AG10803 (cell line): Measurements from ENCODE around the gene KRTAP10-8.
"Not testable (repeated sequence)": the region's sequence is repeated elsewhere in the genome, so short reads cannot be mapped to it uniquely, and the experiment has no call there.

Experiments used
- DNase-seq: peaks from one replicate; pipeline ENCODE4 v3.0.0; 2010; ENCODE audit warnings: low read depth
- H3K4me3 ChIP-seq: 2 replicates; pipeline ENCODE4 v1.5.1; 2011; ENCODE audit warnings: mild to moderate bottlenecking, low read length, control low read depth
- TF ChIP-seq, protein P1 (sequence below): conservative IDR thresholded peaks from 2 replicates; pipeline ENCODE4 v1.5.1; 2011; ENCODE audit warnings: mild to moderate bottlenecking, low read length, control low read depth, inconsistent platforms

Gene KRTAP10-8

DNA sequence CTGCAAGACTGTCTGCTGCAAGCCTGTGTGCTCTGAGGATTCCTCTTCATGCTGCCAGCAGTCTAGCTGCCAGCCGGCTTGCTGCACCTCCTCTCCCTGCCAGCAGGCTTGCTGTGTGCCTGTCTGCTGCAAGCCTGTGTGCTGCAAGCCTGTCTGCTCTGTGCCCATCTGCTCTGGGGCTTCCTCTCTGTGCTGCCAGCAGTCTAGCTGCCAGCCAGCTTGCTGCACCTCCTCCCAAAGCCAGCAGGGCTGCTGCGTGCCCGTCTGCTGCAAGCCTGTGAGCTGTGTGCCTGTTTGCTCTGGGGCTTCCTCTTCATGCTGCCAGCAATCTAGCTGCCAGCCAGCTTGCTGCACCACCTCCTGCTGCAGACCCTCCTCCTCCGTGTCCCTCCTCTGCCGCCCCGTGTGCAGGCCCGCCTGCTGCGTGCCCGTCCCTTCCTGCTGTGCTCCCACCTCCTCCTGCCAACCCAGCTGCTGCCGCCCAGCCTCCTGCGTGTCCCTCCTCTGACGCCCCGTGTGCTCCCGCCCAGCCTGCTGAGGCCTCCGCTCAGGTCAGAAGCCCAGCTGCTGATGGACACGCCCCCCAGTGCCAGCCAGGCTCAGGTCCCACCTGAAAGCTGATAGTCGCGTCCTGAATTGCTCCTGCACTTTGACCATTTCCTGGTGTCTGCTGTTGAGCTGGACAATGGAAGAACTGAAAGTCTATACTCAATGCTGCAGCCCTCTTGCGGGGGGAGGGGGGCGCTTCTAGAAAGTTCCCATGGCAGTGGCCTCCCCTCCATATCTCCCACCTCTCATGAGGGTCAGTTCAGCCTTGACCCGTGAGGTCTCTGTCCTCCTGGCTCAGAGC, 37.2 kb upstream of the KRTAP10-8 start:
- no peak overlapping the region for H3K4me3 ChIP-seq
- TF ChIP-seq, protein P1, sequence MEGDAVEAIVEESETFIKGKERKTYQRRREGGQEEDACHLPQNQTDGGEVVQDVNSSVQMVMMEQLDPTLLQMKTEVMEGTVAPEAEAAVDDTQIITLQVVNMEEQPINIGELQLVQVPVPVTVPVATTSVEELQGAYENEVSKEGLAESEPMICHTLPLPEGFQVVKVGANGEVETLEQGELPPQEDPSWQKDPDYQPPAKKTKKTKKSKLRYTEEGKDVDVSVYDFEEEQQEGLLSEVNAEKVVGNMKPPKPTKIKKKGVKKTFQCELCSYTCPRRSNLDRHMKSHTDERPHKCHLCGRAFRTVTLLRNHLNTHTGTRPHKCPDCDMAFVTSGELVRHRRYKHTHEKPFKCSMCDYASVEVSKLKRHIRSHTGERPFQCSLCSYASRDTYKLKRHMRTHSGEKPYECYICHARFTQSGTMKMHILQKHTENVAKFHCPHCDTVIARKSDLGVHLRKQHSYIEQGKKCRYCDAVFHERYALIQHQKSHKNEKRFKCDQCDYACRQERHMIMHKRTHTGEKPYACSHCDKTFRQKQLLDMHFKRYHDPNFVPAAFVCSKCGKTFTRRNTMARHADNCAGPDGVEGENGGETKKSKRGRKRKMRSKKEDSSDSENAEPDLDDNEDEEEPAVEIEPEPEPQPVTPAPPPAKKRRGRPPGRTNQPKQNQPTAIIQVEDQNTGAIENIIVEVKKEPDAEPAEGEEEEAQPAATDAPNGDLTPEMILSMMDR, result no peak
- DNase-seq, result no peak

DNA sequence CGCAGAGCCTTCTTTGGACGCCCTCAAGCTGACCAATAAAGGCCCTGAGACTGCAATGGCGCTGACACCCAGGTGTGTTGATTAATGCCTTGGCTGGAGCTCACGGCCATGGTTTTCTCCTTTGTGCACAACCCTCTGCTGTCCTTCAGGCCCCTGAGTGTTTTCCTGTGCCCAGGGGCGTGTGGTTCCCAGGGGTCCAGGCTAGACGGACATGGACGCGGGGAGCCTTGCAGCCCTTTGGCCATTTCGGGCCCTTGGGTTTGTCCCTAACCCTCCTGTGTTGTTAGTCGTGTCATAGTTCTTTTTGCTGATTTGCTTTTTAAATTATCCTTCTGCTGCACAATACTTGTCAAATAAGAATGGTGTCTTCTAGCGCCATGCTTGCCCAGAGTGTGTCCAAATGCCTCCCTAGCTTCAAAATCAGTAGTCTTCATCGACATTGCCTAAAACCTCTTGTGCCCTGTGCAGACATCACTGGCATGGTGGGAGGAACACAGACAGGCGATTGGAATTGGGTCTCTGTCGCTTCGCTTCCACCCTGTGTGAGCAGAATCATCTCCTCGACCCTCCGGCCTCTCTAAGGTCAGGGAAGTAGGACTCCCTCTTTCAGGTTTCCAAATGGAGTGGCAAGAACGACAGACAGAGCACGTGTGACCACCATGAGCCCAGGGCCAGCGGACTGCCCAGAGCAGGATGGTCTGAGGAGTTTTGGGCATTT, 36.4 kb upstream of the KRTAP10-8 start:
- no peak for DNase-seq
- no peak overlapping the region for H3K4me3 ChIP-seq
- TF ChIP-seq, protein P1, result no peak

DNA sequence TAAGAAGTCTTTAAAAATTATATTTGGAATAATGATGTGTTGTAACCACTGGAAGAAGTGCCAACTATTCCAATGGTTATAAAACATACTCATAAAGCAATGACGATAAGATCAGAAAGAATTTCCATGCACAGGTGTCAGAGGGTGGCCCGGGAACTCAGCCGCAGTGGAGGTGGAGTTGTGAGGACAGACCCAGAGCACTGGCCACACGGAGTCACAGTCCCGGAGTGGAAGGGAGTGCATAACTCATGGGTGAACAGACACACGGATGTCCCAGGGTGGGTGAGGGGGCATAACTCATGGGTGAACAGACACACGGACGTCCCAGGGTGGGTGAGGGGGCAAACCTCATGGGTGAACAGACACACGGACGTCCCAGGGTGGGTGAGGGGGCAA, 35.9 kb upstream of the KRTAP10-8 start:
- no peak for DNase-seq
- TF ChIP-seq, protein P1, result no peak

DNA sequence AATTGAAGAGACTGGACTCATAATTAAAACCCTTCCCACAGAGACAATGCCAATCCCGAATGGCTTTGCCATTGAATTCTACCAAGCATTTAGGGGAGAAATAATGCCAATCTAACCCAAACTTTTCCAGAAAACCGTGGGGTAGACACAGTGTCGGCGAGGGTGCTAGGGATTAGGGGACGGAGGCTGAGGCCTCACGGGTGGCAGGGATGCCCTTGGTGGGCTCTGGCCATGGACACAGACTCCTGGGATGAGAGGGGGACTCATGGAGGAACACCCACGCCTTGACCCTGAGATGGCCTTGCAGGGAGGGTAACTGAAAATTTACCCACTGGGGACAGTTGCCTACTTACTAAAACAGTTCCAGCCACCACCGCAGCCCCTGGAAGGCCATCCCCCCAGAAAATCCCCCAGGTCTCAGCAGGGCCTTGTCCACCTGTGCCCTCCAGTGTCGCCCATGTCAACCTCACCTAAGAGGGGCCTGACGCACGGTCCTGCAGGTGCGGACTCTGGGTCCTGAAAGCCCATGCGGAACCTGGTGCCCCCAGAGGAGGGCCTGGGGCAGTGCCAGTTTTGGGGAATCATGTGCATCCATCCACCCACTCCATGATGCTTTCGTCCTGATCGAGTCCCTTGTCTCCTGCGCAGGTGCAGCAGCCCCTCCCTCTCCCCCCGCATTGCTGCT, 33.4 kb upstream of the KRTAP10-8 start:
- no peak overlapping the region for H3K4me3 ChIP-seq
- DNase-seq, result no peak
- TF ChIP-seq, protein P1, result no peak

More for the DNA sequence above, 35.9 kb upstream of the KRTAP10-8 start:
- H3K4me3 ChIP-seq, result no peak overlapping the region

DNA sequence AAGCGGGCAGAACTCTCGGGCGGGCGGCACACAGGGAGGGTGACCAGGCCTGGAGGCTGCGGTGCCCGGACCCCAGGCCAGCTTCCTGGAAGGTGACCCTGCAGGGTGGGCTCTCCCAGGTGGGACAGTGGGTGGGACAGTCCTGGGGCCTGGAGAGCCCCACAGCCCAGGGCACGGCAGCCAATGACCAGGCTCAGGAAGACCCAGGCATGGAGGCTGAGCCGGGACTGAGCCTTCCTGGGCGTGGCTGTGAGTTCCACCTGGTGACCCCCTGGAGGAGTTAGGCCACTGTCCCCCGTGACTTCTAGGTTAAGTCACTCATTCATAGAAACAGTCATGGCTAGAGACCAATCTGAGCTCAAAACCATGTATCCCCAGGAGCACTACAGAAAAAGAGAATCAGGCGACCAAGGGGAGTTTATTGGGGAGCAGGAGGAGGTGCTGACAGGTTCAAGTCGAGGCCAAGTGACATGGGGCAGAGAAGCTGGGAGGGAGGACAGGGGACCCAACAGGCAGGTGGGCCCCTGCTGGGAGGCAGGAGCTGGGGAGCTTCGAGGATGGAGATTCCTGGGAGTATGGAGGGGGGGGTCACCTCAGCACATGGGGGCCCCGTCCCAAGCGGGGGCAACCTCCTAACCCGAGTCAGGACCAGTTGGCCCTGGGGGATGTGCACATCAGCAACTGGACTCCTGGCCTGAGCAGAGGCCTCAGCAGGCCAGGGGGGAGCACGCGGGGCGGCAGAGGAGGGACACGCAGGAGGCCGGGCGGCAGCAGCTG, 32.6 kb upstream of the KRTAP10-8 start:
- TF ChIP-seq, protein P1, result no peak
- DNase-seq, result no peak

DNA sequence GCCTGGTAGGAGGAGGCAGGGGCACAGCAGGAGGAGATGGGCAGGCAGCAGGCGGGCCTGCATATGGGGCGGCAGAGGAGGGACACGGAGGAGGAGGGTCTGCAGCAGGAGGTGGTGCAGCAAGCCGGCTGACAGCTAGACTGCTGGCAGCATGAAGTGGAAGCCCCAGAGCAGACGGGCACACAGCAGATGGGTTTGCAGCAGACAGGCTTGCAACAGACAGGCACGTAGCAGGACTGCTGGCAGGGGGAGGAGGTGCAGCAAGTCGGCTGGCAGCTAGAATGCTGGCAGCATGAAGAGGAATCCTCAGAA, 32.1 kb upstream of the KRTAP10-8 start:
- no peak for DNase-seq
- TF ChIP-seq, protein P1, result no peak
- H3K4me3 ChIP-seq, result no peak overlapping the region

More for the DNA sequence above, 32.6 kb upstream of the KRTAP10-8 start:
- H3K4me3 ChIP-seq, result no peak overlapping the region

DNA sequence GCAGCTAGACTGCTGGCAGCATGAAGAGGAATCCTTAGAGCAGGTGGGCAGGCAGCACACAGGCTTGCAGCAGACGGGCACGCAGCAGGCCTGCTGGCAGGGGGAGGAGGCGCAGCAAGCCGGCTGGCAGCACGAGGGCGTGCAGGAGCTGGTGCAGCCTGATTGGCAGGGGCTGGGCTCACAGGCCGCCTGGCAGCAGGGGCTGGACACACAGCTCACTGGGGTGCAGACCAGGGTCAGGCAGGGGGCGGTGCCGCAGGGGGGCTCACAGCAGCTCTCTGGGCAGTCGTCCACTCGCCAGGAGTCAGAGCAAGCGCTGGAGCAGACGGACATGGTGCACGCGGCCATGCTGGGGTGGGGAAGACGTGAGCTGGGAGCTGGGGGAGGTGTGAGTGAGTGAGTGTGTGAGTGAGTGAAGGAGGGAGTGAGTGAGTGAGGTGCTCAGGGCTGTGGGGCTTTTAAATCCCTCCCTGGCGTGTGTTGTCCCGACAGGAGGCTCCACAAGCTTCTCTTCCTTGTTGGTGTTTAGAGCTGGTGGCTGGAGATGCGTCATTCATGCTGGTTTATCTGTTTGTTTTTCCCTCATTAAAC, 31.6 kb upstream of the KRTAP10-8 start, which contains the start of gene KRTAP10-5:
Gene KRTAP10-5 (minus strand): TSS at position 374 of the 591 bp plus-strand sequence. CDS start 26 bp downstream, at position 348.
- not testable (repeated sequence) for H3K4me3 ChIP-seq, DNase-seq
